HG03025 (cell line): ENCODE results near the gene AFG1L.
"Not testable (repeated sequence)": the region's sequence is repeated elsewhere in the genome, so short reads cannot be mapped to it uniquely, and the experiment has no call there.

Source experiments
- ATAC-seq: cut with Tn5 transposase; IDR thresholded peaks from one replicate; pipeline ENCODE4 v1.9.1; 2021; ENCODE audit warnings: mild to moderate bottlenecking, moderate library complexity; ENCODE audit not compliant: unreplicated experiment, low FRiP score

AFG1L gene

DNA sequence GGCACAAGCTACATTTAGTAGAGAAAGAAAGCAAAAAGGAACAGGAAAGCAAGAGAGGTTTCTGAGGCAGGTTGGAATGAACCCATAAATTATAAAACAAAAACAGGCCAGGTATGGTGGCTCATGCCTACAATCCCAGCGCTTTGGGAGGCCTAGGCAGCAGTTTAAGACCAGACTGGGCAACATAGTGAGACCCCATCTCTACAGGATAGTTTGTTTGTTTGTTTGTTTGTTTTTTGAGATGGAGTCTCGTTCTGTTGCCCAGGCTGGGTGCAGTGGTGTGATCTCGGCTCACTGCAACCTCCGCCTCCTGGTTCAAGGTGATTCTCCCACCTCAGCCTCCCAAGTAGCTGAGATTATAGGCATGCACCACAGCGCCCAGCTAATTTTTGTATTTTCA, 49.0 kb downstream of the AFG1L start:
- ATAC-seq, result no peak

DNA sequence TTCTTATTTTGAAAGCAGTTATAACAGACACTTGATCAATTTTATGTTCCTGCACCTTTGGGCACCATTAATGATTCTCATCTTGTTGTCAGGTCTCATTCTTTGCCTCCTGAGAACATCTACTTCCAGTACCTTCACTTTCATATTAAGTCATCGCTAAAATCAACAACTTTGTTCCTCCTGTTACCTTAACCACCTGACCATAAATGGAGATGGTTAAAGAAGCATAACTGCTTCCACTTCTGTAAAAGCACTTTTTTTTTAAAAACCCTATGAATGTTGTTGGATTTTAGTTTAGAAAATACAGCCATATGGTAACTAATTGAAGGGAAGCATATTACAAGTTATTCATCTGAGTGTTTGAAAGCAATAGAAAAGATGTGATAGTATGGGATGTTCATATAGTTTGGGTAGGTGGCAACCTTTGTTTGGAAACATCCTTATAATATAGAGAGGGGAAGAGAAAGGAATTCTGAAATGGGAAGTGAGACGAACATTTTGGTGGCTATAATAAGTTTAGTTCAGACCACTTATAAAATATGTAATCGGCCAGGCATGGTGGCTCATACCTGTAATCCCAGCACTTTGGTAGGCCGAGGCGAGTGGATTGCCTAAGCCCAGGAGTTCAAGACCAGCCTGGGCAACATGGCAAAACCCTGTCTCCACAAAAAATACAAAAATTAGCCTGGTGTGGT, 53.9 kb downstream of the AFG1L start:
- ATAC-seq, result peak; percentile 87

DNA sequence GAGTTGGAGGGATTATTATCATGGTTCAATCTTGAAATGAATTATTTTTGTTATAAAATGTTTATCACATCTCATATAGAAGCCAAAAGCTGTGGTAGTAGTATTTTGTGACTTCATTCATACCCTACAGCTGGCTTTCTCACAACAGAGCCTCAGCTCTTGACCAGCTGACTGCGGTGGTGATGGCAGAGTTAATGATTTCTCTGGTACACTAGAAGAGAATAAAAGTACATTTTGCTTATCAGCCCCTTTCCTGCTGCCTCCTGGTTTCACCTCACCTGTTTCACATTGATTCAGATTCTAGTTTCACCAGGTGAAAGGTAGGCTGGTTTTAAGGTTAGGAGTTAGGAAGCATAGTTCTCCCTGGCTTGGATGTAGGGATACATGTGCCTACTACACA, 55.7 kb downstream of the AFG1L start:
- ATAC-seq, result no peak

GRCh38 chr6:108353853-108354252, 59.0 kb downstream of the AFG1L start:
- no peak for ATAC-seq

DNA sequence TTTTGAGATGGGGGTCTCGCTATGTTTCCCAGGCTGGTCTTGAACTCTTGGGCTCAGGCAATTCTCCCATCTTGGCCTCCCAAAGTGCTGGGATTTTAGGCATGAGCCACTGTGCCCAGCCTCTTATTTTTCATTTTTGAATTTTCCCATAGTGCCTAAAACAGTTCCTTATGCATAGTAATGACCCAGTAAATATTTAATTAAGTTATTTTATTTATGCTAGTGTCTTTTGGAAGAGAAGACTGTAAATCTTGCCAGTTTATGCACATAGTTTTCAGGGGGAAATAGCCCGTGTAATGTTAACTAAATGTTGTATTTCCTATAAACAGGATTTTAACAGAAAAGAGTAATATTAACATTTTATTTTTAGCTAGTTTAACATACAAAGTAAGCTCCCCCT, 60.3 kb downstream of the AFG1L start:
- no peak for ATAC-seq

DNA sequence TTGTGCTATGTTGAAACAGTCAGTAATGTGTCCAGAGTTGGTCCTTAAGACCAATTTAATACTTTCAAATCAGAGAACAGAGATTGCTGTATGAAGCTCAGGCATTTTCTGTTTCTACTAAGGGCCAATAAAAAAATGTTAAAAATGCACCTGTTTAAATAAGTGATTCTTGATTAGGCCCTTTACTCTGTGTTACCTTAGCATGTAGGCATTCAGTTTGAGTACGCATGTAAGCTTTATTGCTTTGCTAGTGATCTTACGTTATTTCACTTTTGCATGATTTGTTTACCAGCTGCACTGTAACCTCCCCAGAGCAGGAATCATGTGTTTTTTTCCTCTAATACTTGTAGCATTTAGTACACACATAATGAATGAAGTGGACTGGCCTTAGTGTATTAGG, 61.0 kb downstream of the AFG1L start:
- ATAC-seq, result no peak

DNA sequence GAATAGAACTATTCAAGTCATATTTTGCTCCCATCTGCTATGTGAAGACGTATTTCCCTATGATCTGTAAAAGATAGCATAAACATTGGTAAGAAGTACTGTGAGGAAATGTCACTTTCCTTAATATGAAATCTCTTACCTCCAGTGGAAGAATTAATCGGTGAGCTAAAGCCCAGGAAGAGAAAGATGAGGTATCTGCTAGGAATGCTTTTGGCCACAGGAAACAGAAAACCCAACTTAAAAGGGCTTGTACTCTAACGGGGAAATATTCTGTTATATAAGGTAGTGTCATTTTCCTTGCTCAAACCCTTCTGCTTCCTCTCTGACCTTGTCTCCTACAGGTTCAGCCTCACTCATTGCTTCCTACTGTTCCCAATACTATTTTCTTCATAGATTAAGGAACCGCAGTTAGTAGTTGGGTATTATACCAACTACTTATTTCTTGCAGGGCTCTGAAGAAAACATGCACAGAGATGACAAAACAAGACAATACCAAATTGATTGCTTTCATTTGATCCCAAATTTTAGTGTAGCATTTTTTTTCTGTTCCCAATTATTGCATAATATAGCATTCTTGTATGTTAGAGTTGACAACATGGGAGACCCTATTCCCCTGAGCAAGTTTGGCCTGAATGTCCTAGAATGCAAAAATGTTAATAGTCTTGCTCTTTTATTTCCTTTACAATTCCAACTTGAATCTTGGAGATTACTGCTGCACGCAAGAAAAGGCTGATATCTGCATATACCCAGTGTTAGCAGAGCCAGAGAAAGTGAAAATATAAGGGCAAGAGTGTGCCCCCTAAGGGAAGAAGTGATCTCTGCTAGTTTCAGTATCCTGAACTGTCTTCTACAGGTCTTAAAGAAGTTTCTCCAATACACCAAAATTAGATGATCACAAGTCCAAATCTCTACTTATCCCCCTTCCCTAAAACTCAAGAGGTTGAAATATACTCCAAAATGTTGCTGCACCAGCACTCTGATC, 65.3 kb downstream of the AFG1L start:
- no peak for ATAC-seq

- ATAC-seq, result no peak
Measured at GRCh38 chr6:108360919-108361311, 66.1 kb downstream of the AFG1L start.

GRCh38 chr6:108361312-108361932, 66.6 kb downstream of the AFG1L start:
- no peak for ATAC-seq

GRCh38 chr6:108362455-108362854, 67.6 kb downstream of the AFG1L start:
- ATAC-seq, result no peak

DNA sequence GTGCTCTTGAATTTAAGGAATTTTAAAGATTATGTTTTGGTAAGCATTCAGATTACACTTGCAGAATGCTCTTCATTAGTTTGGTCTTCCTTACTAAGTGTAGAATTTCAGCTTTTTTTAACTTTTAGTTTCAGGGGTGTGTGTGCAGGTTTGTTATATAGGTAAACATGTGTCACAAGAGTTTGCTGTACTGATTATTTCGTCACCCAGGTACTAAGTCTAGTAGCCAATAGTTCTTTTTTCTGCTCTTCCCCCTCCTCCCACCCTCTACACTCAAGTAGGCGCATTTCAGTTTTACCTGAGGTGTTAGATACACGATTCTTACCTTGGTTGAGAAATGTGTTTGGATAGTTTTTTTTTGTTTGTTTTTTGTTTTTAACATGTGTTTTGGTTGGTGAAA, 68.3 kb downstream of the AFG1L start:
- ATAC-seq, result no peak

GRCh38 chr6:108363889-108364313, 69.0 kb downstream of the AFG1L start:
- no peak for ATAC-seq

DNA sequence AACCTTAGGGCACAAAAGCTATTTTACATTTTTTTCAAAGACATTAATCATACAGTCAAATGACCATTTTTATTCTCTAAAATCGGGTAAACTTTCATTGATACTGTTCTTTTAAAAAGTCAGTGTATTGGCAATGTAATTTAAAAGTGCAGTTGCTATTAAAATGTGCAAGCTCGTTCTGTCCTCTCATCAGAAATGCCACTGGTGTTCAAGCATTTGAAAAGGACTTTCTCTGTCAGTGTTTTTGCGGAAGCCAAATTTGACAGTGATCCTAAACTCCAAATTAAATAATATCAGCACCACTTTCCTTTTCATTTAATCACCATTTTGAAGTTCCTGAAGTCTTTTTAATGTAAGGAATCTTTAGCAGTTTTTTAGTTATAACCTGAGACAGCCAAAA, 69.6 kb downstream of the AFG1L start:
- ATAC-seq, result no peak

- no peak for ATAC-seq
Measured at GRCh38 chr6:108365478-108365877, 70.6 kb downstream of the AFG1L start.

DNA sequence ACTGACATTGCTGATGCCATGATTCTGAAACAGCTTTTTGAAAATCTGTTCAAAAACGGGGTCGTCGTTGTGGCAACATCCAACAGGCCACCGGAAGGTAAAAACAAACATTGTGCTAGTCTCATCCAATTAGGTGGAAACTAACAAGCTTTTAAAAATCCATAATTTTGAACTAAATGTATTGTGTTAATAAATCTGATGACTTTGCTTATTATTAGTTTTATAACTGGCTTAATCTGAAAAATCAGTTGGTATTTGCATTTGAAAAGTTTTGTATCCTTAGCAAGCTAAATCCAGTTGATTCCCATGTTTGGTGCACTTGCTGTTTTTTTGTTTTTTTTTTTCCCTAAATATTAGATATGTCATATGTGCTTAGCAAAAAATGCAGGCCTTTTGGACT, 71.4 kb downstream of the AFG1L start:
- no peak for ATAC-seq

- ATAC-seq, result no peak
Measured at GRCh38 chr6:108368431-108369030, 73.7 kb downstream of the AFG1L start.

- no peak for ATAC-seq
Measured at GRCh38 chr6:108380876-108381275, 86.0 kb downstream of the AFG1L start.

DNA sequence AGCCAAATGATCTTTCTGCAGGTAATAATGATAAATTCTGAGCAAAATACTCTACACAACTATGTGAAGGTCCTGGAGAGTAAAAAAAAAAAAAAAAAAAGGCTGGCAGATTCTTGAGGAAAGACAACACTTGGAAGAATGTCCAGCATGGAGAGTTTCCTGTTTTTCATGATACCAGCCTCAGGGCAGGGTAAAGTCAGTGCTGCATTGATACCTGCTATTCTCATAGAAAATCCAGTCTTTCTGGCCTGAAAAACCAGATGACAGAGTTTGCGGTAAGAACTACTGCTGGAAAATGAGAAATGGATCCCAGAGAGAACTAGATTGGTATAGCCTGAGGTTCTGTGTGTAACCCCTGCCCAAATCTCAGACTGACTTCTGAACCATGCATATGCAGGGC, 89.1 kb downstream of the AFG1L start:
- no peak for ATAC-seq

DNA sequence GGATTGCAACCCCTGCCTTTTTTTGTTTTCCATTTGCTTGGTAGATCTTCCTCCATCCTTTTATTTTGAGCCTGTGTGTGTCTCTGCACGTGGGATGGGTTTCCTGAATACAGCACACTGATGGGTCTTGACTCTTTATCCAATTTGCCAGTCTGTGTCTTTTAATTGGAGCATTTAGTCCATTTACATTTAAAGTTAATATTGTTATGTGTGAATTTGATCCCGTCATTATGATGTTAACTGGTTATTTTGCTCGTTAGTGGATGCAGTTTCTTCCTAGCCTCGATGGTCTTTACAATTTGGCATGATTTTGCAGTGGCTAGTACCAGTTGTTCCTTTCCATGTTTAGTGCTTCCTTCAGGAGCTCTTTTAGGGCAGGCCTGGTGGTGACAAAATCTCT, 94.3 kb downstream of the AFG1L start:
- ATAC-seq, result not testable (repeated sequence)

- ATAC-seq, result no peak
Measured at GRCh38 chr6:108395297-108395696, 100.4 kb downstream of the AFG1L start.

- no peak for ATAC-seq
Measured at GRCh38 chr6:108403236-108403635, 108.4 kb downstream of the AFG1L start.
